A673 (cell line): ENCODE measurements around the gene IPCEF1. TPM values are rescaled to one million over a fixed set of nuclear protein-coding genes. Genes with fewer than 3 reads are reported as not detected.

ENCODE experiments used
- BruUV-seq: library from RNA; stranded (reverse); fragments of 400-500 nt; replicated peaks from 2 replicates; lab custom pipeline; 2021; lab: Mats Ljungman, UMichigan
- CTCF ChIA-PET: fragments of 300-600 bp; sonication (Branson Sonifier 250); formaldehyde crosslinking; loops from one replicate; lab custom pipeline; 2022; ENCODE audit warnings: antibody characterized with exemption; lab: Charles Lee
- POLR2A ChIA-PET: fragments of 300-600 bp; sonication (Branson Sonifier 250); formaldehyde crosslinking; loops from one replicate; lab custom pipeline; 2022; ENCODE audit warnings: antibody characterized with exemption; ENCODE audit not compliant: low non-redundant PET; lab: Charles Lee
- DNase-seq: peaks from one replicate; pipeline ENCODE4 v3.0.0-alpha.2; 2015; ENCODE audit warnings: low spot score
- H3K27ac ChIP-seq: fragments of 200-600 bp; sonication (generic); 2 replicates; pipeline ENCODE4 v1.5.1; 2016; ENCODE audit warnings: mixed run types, low read depth, mild to moderate bottlenecking, mixed read lengths, antibody characterized with exemption, low read length; ENCODE audit not compliant: poor library complexity, severe bottlenecking
- H3K27me3 ChIP-seq: fragments of 200-600 bp; sonication (generic); replicated peaks from 2 replicates; pipeline ENCODE4 v1.6.1; 2017; ENCODE audit warnings: mixed run types, low read depth, mild to moderate bottlenecking, mixed read lengths, antibody characterized with exemption, low read length; ENCODE audit not compliant: insufficient read depth, poor library complexity
- H3K36me3 ChIP-seq: fragments of 200-600 bp; sonication (generic); 2 replicates; pipeline ENCODE4 v1.6.1; 2016; ENCODE audit warnings: mixed run types, mild to moderate bottlenecking, mixed read lengths, antibody characterized with exemption, low read length; ENCODE audit not compliant: insufficient read depth, poor library complexity, severe bottlenecking
- H3K4me1 ChIP-seq: fragments of 200-600 bp; sonication (generic); 2 replicates; pipeline ENCODE4 v1.6.1; 2017; ENCODE audit warnings: mixed run types, mild to moderate bottlenecking, mixed read lengths, antibody characterized with exemption, low read length; ENCODE audit not compliant: insufficient read depth, poor library complexity, severe bottlenecking
- H3K4me3 ChIP-seq: fragments of 200-600 bp; sonication (generic); 2 replicates; pipeline ENCODE4 v1.5.1; 2016; ENCODE audit warnings: low read depth, mixed run types, mild to moderate bottlenecking, mixed read lengths, low read length; ENCODE audit not compliant: poor library complexity, severe bottlenecking
- H3K9me3 ChIP-seq: fragments of 200-600 bp; sonication (generic); 2 replicates; pipeline ENCODE4 v1.6.1; 2016; ENCODE audit warnings: mixed run types, low read depth, mild to moderate bottlenecking, mixed read lengths, antibody characterized with exemption, low read length; ENCODE audit not compliant: poor library complexity, severe bottlenecking
- CTCF ChIP-seq: fragments of 300-800, 200-600 bp; sonication (generic); conservative IDR thresholded peaks from 2 replicates; pipeline ENCODE4 v1.5.1; 2017; ENCODE audit warnings: low read depth, mild to moderate bottlenecking, antibody characterized with exemption, low read length, moderate library complexity, mixed read lengths
- EZH2 ChIP-seq: fragments of 200-600 bp; sonication (generic); IDR thresholded peaks from 2 replicates; pipeline ENCODE4 v1.6.1; 2017; ENCODE audit warnings: borderline replicate concordance, low read depth, mild to moderate bottlenecking, mixed read lengths, antibody characterized with exemption, low read length; ENCODE audit not compliant: poor library complexity, severe bottlenecking
- intact Hi-C: fragments of 100-400 bp; cut with micrococcal nuclease; formaldehyde crosslinking; loops from one replicate; pipeline ENCODE4 v1.10.0; 2022; ENCODE audit not compliant: unreplicated experiment
- total RNA-seq: library from RNA; stranded (reverse); gene quantifications from 2 replicates; pipeline ENCODE4 v1.2.3, GENCODE V29; 2021

The IPCEF1 gene
- total RNA-seq, 1 experiment from 2014 or later, result 1.4 TPM

- no peak overlapping the region for H3K4me3 ChIP-seq
- H3K36me3 ChIP-seq, result no peaks in the 10 kb centered on the region
- ChIA-PET CTCF (no interaction called here), POLR2A (no interaction called here)
- H3K27me3 ChIP-seq, result no peaks in the 10 kb centered on the region
- H3K9me3 ChIP-seq, result no peaks in the 10 kb centered on the region
- no peak overlapping the region for H3K27ac ChIP-seq
- no peak for DNase-seq
- intact Hi-C loops, result no loop called here
- TF ChIP-seq CTCF (no peak), EZH2 (no peak)
- H3K4me1 ChIP-seq, result no peaks in the 10 kb centered on the region
- BruUV-seq, result no TSS peak
These were observed 128.1 kb downstream of the IPCEF1 start for GRCh38 chr6:154228521-154228905.

GRCh38 chr6:154227862-154228520 is 128.6 kb downstream of the IPCEF1 start:
- CTCF ChIA-PET, result no interaction called here
- POLR2A ChIA-PET, result no interaction called here

GRCh38 chr6:154226461-154226860 is 130.1 kb downstream of the IPCEF1 start:
- ChIA-PET CTCF (no interaction called here), POLR2A (no interaction called here)
- Histone ChIP-seq H3K4me1 (no peaks in the 10 kb centered on the region), H3K27ac (no peak overlapping the region), H3K9me3 (no peaks in the 10 kb centered on the region), H3K27me3 (no peaks in the 10 kb centered on the region), H3K4me3 (no peak overlapping the region), H3K36me3 (no peaks in the 10 kb centered on the region)
- TF ChIP-seq EZH2 (no peak), CTCF (no peak)
- intact Hi-C loops, result no loop called here
- no TSS peak for BruUV-seq
- no peak for DNase-seq

More at GRCh38 chr6:154227862-154228520, 128.6 kb downstream of the IPCEF1 start:
- TF ChIP-seq EZH2, result no peak
- TF ChIP-seq CTCF, result no peak
- BruUV-seq, result no TSS peak
- no peak overlapping the region for H3K27ac ChIP-seq
- no peak for DNase-seq
- no peak overlapping the region for H3K4me3 ChIP-seq
- no peaks in the 10 kb centered on the region for H3K4me1 ChIP-seq
- no peaks in the 10 kb centered on the region for H3K9me3 ChIP-seq
- H3K36me3 ChIP-seq, result no peaks in the 10 kb centered on the region
- H3K27me3 ChIP-seq, result no peaks in the 10 kb centered on the region
- intact Hi-C loops, result no loop called here
